NCI-H526 treated with DMSO at 0.1 percent for 48 hours (cell line): ENCODE results near the gene CLDN34.

Source experiments
- DNase-seq: peaks from one replicate; lab custom pipeline; 2025; lab: John Stamatoyannopoulos, UW

CLDN34 gene

GRCh38 chrX:10016519-10017132, 49.5 kb downstream of the CLDN34 start:
- no peak for DNase-seq

GRCh38 chrX:10017872-10018271, 50.7 kb downstream of the CLDN34 start:
- DNase-seq = peak; percentile 11
